GM21526 (cell line): ENCODE data around the gene HTR4.
"Not testable (repeated sequence)": the region's sequence is repeated elsewhere in the genome, so short reads cannot be mapped to it uniquely, and the experiment has no call there.

ENCODE experiments used
- ATAC-seq: cut with Tn5 transposase; IDR thresholded peaks from one replicate; pipeline ENCODE4 v1.9.1; 2021; ENCODE audit warnings: moderate library complexity; ENCODE audit not compliant: unreplicated experiment, low FRiP score

The HTR4 gene

DNA sequence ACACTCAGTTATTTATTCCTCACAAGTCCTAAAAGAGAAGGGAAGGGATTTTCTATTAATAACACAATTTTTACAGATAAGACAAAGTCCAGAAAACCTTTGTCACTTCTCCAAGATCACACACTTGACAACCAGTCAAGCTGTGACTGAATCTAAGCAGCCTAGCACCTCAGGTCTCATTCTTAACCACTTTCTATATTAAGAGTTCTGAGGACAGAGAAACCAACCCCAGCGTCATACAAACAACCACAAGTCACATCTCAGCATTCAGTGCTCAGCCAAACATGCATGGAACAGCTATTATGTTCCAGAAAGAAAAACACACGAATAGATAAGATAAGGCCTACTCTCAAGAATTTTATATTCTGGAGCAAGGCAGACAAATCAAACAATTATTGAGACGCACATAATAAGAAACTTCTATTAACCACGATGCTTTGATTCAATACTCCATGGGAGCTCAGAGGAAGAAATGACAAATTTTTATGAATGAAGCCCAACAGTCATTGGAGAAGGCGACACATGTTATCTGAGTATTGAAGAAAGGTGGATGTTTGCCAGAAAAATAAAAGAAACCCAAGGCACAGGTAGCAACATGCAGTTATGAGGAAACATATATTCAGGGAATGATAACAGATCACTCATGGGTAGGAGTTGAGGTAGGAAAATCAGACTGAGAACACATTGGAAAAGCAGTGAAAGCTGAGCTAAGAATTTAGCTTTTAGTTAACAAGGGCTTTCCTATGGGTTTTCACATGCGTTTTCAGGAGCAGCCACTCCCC is 113.1 kb downstream of the HTR4 start:
- ATAC-seq = no peak

DNA sequence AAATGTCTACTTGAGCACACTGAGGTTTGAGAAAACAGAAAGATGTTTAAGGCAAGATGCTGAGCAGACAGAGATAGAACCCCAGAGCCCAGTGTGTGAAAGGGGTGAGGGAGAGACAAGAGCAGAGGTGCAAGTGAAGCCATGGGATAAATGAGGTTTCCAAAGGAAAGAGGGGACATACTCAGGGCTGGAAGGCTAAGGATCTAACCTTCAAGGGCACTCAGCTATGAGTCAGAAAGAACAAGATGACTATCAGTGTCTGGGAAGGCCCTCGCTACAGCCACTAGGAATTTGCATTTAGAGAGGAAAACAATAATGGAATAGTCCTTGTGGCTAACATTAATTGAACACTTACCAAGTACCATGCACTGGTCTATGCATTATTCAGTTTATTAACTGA is 113.7 kb downstream of the HTR4 start:
- ATAC-seq = no peak

DNA sequence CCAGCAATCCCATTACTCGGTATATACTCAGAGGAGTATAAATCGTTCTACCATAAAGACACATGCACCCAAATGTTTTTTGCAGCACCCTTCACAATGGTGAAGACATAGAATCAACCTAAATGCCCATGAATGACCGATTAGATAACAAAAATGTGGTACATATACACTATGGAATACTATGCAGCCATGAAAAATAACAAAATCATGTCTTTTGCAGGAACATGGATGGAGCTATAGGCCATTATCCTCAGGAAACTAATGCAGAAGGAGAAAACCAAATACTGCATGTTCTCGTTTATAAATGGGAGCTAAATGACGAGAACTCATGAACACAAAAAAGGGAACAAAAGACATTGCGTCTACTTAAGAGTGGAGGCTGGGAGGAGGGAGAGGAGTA is 114.5 kb downstream of the HTR4 start:
- no peak for ATAC-seq

DNA sequence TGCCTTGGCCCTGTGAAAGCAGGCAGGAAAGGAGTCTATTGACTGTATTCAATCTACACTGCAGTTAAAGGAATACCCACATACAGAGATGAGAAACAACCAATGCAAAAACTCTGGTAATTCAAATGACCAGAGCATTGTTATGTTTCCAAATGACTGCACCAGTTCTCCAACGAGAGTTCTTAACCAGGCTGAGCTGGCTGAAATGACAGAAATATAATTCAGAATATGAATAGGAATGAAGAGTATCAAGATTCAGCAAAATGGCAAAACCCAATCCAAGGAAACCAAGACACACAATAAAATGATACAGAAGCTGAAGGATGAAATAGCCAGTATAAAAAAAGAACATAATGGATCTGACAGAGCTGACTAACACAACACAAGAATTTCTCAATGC is 119.1 kb downstream of the HTR4 start:
- ATAC-seq = no peak

DNA sequence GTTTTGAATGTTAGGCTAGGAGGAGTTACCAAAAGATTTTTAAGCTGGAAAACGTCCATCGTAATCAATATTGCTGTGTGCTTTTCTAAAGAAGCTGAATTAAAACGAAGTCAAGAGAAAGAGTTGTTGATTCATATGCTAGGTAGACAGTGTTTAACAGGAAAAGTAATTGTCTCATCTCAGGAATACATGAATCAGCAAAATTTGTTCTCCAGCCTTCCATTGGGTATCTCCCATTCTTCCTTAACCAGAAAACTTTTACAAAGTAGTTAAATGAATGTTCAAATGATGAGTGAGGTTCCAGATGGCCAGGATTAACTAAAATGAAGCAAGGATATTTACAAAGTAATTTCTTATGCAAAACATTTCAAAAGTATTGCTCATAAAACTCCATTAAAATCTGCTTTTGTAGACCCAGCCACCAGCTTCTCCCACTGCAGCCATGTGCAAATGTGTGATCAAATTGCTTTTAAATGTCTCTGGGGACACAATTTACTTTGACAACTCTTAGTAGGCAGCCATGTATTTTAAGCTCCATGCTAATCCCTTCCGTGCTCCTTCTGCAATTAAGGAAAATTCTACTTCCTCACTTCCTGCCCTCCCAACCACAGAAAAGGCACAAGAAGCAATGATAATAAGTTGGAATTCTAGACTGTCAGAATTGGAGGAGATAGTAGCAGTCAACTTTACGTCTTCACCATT is 121.2 kb downstream of the HTR4 start:
- no peak for ATAC-seq

DNA sequence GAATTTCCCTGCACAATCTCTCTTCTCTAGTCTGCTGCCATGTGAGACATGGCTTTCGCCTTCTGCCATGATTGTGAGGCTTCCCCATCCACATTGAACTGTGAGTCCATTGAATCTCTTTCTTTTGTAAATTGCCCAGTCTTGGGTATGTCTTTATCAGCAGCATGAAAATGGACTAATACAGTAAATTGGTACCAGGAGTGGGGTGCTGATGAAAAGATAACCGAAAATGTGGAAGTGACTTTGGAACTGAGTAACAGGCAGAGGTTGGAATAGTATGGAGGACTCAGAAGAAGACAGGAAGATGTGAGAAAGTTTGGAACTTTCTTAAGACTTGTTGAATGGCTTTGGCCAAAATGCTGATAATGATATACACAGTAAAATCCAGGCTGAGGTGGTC is 124.9 kb downstream of the HTR4 start:
- ATAC-seq = not testable (repeated sequence)

DNA sequence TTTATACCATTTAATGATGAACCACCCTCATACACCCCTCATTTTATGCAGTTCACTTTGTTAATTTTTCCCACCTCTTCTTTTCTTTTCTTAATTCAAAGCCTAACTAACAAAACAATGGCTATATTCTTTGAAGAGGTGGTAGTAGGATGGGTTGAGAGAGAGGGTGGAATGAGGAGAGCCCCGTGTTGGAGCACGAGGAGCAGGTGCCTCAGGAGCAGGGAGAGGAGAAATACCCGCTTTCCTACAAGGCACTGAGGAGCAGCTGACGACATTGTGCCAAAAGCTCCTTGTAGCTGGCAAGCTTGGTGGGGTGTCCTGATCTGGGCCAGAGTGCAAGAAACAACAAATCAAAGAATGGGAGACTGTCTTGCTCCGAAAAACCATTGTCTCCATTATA is 129.6 kb downstream of the HTR4 start:
- no peak for ATAC-seq

DNA sequence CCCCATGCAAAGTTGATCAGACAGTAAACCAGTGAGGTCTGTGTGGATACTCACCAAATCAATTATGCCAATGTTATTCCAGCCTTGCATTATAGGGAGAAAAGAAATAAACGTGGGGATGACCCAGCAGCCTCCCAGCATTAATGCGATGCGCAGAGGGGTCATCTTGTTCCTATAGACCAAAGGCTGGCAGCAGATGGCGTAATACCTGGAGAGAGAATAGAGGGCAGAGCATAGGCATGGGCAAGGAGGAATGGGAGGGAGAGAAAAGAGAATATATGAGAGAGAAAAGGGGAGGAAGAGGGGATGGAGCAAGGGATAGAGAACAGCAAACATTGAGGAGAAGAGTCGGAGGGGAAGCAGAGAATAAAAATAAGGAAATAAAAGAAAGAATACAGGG is 131.2 kb downstream of the HTR4 start:
- ATAC-seq = no peak

DNA sequence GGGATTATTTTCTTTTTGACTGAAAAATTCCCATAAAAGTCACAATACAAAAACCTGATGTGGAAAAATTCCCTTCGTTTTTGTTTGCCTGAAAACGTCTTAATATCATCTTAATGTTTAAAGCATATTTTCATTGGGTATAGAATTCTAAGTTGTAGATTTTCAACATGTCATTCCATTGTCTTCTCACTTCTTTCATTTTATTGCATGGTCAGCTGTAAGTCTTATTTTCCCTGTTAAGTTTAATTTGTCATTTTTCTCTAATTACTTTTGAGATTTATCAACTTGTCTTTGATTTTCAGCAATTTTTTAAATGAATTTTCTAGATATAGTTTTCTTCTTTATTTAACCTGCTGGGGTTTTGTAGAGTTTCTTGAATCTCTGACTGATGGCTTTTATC is 138.9 kb downstream of the HTR4 start:
- ATAC-seq = no peak

DNA sequence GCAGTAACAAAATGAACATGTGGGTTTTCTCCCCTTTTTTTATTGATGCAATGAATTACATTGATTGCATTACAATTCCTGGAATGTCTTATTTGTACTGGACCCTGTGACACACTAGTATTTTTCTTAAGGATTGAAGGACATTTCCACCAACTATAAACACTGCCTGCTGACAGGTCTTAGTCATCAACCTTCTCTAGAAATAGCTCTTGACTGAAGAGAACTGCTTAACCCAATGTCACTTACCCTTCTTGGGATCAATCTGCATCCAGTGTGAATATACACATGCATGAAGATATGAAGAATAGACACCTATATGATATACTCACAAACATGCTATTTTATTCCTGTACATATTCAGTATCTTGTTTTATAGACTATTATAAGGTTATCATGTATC is 140.0 kb downstream of the HTR4 start:
- no peak for ATAC-seq

DNA sequence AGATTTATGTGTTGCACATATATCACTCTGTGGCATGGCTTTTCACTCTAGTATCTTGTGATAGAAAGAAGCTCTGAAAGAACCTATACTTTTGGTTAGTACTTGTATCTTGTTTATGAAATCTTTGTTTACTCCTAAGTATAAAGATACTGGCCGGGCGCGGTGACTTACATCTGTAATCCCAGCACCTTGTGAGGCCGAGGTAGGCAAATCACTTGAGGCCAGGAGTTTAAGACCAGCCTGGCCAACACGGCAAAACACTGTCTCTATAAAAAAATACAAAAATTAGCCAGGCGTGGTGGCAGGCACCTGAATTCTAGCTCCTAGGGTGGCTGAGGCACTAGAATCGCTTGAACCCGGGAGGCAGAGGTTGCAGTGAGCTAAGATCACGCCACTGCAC is 141.8 kb downstream of the HTR4 start:
- ATAC-seq = no peak

DNA sequence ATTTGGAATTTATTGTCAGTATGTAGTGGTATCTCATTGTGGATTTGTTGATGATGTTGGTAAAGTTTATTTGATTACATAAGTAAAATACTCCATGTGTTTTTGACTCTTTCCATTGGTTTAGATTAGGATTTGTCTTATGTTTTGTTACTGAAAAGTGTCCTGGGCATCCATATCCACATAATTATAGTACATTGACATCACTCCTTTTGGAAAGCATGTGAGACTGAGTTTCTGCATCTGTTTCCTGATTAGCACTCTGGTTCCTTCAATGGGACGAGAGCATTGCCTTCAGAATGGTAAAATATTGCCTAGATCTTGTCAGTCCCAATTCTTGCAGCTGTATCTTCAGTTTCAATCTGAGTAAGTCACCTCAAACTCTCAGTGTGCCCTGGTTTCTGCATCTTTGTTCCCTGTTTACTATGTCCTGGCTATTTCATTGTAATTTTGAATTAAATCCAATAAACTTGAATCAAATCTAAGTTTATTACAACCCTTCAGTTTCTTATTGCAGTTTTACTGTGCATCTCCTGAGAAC is 142.4 kb downstream of the HTR4 start:
- peak; percentile 86 for ATAC-seq

DNA sequence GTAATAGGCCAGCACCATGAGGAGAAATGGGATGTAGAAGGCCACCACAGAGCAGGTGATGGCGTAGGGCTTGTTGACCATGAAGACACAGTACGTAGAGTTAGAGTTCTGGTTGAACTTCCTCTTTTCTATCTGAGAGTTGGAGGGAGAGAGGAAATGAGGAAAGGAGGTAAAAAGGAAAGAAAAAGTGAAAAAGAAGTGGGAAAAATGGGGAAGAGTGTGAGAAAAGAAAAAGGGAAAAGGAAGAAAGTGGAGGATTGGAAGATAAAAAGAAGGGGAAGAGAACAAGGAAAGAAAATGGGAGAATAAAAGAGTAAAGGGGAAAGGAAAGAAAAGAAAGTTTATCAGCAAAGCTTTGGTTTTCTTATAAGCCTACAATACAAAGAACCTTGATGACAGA is 144.4 kb downstream of the HTR4 start:
- no peak for ATAC-seq

DNA sequence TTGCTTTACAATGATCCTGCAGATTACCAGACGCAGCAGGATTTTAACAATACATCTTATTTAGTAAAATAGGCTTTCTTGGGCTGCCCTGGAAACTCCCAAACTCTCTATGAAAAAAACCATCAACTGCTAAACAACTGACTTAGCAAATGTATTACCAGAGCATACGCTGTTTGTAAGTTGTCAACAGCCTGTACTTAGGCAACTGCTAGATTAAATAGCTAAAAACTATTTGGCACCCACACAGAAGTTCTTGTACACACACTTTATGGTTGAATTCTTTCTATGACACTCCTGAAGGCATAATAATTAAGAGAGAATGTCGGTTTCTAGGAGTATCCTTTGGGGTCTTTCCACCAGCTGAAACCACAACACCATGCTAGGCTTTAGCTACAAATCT is 146.7 kb downstream of the HTR4 start:
- no peak for ATAC-seq

DNA sequence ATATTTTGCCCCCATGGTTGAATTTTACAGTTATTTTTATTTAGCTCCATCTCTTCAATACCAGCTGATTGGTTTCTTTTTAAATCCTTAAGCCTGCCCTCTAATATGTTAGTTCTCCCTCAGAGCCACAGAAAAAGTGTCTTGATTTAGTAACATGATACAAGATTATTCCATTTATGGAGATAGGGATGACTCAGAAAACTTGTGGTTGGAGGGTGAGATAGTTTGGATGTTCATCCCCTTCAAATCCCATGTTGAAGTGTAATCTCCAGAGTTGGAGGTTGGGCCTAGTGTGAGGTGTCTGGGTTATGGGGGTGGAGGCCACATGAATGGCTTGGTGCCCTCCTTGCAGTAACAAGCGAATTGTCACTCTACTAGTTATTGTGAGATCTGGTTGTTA is 154.9 kb downstream of the HTR4 start:
- no peak for ATAC-seq

DNA sequence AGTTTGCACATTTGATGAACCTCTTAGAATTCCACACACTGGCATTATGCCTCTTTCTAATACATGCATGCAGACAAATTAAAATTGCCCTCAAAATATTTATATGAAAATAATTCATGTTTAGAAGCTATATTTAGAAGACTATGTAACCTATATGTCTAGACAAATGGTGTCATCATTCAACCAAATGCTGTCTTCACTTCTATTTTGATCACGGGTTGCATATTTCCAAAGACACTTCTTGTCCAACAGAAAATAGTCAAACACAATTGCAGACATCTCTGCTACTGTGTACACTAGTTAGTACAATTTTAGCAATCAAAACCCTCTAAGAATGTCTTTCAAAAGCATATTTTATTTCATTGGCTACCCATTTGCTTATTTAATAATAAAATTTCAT is 156.6 kb downstream of the HTR4 start:
- ATAC-seq = no peak

DNA sequence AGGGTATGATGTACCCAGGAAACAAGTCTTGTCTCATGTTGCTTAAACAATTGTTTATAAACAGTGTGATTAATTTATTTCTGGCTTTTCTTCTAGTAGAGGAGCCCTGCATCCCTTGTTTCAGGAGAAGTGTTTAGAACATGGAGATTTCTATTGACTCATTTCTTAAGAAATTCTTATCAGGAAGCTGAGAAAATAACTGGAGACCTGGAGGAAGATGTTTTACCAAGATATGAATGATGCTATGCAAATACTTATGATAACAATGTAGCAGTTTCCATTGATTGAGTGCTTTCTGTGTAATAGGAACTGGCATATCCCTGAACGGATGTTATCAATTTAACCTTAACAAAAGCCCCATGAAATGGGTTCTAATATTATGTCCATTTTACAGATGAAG is 162.0 kb downstream of the HTR4 start:
- no peak for ATAC-seq

DNA sequence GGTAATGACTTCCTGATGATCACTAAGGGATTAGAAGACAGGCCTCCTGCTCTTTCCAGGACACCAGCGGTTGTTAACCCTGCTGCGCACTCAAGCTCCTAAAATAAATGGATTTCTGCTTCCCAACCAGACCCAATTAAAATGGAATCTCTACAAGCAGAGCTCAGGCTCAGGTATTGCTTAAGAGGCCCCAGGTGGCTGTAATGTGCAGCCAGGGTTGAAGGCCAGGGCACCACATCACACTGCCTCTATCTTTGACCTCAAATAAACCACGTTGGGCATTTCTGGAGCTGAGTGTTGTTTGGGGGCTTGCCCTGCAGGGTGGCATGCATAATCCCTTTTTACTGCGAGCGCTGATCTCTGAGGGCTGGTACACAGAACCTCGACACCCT is 162.5 kb downstream of the HTR4 start:
- no peak for ATAC-seq

DNA sequence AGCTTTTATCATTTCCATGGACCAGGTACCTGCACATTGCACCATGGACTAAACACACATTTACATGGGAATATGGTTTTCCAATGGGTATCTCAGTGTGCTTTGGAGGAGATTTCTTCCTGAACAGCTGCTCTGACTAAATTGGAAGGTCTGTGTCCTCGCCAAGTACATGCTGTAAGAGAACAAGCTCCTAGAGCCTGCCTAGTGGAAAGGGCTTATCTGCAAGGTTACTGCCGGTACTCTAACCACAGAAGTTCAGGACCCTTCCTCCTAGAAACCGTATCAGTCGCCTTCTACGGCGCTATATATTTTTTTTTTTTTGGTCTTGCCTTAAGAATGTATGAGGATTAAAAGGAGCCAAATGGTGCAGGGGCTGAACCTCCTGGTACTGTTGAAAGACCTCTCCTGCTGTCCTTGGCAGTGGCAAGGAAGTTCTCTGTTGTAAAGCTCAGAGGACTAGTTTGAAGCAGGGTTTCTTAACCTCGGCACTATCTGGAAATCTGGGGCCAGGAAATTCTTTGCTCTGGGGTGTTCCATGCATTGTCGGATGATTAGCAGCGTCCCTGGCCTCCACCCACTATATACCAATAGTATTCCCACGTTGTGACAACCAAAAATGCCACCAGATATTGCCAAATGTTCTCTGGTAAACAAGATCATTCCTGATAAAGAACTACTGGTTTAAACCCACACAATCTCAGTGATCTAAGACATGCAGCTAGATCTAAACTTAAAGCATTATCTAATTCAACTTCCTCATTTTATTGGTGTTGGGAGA is 163.1 kb downstream of the HTR4 start:
- ATAC-seq = no peak

DNA sequence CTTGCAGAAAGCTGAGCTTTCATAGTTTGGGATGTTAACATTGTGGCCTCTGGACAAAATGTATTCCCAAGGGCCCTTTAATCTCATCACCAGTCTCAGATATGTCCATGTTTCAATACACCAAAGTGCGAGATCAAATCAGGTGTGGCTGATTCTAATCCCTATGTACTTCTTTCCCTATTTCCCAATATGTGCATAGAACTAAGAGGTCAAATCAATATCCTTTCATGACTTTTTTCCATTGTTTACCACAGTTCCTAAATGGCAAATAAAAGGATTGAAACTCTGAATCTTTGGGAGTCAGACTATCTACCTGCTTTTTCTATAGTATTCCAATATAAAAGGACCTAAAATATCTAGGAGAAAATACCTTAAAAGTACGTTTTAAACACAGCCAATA is 165.6 kb downstream of the HTR4 start:
- ATAC-seq = no peak

DNA sequence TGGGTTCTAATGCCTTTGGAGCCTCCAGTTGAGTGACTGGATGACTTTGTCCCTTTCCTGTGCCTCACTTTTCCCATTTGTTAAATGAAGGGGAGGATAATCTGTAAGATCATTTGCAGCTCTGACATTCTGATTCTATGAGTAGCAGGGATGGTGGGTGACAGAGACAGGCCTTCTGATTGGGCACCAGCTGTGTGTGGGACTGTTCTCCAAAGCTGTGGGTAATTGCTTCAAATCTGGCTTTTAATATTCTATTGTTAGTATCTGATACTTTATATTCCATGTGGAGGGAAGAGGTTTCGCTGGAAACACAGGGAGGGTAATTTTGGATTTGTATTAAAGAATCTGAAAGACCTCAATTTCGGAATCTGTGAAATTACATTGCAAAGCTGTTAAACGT is 167.9 kb downstream of the HTR4 start:
- no peak for ATAC-seq
